Measurements from ENCODE around the gene PRKAA1. TPM values are rescaled to one million over a fixed set of nuclear protein-coding genes. Genes with fewer than 3 reads are reported as not detected.

Gene PRKAA1
- total and polyA plus RNA-seq, 2 of the 13 experiments (the other 11 are each of a cell fraction or from before 2014, with no cell fraction given) = 36.6 to 58.0 TPM

DNA sequence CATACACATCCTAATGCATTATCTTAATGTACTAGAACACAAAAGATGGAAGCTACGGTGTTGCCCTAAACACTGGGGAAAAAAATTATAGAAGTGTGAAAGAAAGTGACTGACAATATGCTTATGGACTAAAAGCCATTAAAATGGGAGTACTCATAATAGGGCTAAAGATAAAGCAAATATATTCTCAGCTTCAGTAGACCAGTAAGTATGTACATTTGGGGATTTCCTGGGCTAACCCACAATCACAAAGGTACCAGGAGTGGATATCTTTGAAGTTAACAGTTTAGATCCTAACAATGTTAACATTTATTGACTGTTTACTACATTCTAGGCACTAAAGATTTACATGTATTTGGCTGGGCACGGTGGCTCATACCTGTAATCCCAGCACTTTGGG lies 81.6 kb downstream of the PRKAA1 start:
- Histone ChIP-seq H3K4me1 (ENCODE audit: insufficient read depth, low read length) (peaks cover 17% of the 10 kb centered on the region), H3K79me2 (ENCODE audit: insufficient read depth, low read length) (no peaks in the 10 kb centered on the region), H3K27me3 (ENCODE audit: control insufficient read depth in 1 of 2, insufficient read depth in 2 of 2, low read length in 2 of 2) (no peaks in the 10 kb centered on the region), H3K27ac (ENCODE audit: extremely low read length, insufficient read depth, low read length) (no peak overlapping the region), H3K9me3 (ENCODE audit: low read length) (no peaks in the 10 kb centered on the region), H3K4me3 (replicated peaks in 1 of 3; ENCODE audit: insufficient read depth in 1 of 3, low read depth in 2 of 3, low read length in 3 of 3) (no peak overlapping the region), H2AFZ (ENCODE audit: low read length) (no peak overlapping the region), H4K20me1 (ENCODE audit: insufficient read depth, low read length) (no peaks in the 10 kb centered on the region), H3K4me2 (ENCODE audit: low read depth, low read length) (no peak overlapping the region), H3K9ac (ENCODE audit: insufficient read depth, low read depth, low read length) (no peak overlapping the region), H3K36me3 (replicated peaks in 1 of 2; ENCODE audit: control insufficient read depth in 1 of 2, insufficient read depth in 2 of 2, low read length in 2 of 2) (peaks cover 0 to 5% of the 10 kb centered on the region in 2 experiments; a peak in 2 of 5 replicates)
- TF ChIP-seq HMGXB3 (CRISPR knock-in tag; IDR thresholded peaks at IDR 0.05; ENCODE audit: borderline replicate concordance) (no peak), NFE2L1 (CRISPR knock-in tag; IDR thresholded peaks at IDR 0.05; ENCODE audit: borderline replicate concordance) (no peak), ZNF891 (CRISPR knock-in tag; IDR thresholded peaks at IDR 0.05) (no peak), TBX2 (CRISPR knock-in tag; IDR thresholded peaks at IDR 0.05; ENCODE audit: borderline replicate concordance) (no peak), ZNF781 (CRISPR knock-in tag; IDR thresholded peaks at IDR 0.05; ENCODE audit: borderline replicate concordance, not compliant biosample characterization) (no peak), BCL6 (CRISPR knock-in tag; IDR thresholded peaks at IDR 0.05) (no peak), DBP (CRISPR knock-in tag; IDR thresholded peaks at IDR 0.05; ENCODE audit: not compliant biosample characterization) (no peak), MEIS2 (CRISPR knock-in tag; IDR thresholded peaks at IDR 0.05) (no peak), ZBTB43 (CRISPR knock-in tag; conservative IDR thresholded peaks at IDR 0.05) (no peak), ARID2 (CRISPR knock-in tag; IDR thresholded peaks at IDR 0.05; ENCODE audit: borderline replicate concordance) (no peak), CBX1 (IDR thresholded peaks at IDR 0.05; ENCODE audit: low read depth) (no peak), FIP1L1 (IDR thresholded peaks at IDR 0.05; ENCODE audit: borderline replicate concordance, insufficient read depth, low read depth, low read length) (no peak), ZNF430 (CRISPR knock-in tag; IDR thresholded peaks at IDR 0.05) (no peak), ZNF761 (CRISPR knock-in tag; conservative IDR thresholded peaks at IDR 0.05) (no peak), HNRNPUL1 (IDR thresholded peaks at IDR 0.05; ENCODE audit: low read depth, low read length) (no peak), REXO4 (CRISPR knock-in tag; IDR thresholded peaks at IDR 0.05; ENCODE audit: borderline replicate concordance) (no peak)
- TF ChIP-seq, protein P1, sequence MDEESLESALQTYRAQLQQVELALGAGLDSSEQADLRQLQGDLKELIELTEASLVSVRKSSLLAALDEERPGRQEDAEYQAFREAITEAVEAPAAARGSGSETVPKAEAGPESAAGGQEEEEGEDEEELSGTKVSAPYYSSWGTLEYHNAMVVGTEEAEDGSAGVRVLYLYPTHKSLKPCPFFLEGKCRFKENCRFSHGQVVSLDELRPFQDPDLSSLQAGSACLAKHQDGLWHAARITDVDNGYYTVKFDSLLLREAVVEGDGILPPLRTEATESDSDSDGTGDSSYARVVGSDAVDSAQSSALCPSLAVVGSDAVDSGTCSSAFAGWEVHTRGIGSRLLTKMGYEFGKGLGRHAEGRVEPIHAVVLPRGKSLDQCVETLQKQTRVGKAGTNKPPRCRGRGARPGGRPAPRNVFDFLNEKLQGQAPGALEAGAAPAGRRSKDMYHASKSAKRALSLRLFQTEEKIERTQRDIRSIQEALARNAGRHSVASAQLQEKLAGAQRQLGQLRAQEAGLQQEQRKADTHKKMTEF (CRISPR knock-in tag; IDR thresholded peaks at IDR 0.05) = no peak
- 94% methylated on average over 2 of the region's 2 CpGs for WGBS (ENCODE audit: low lambda C conversion rate)
- no peak for ATAC-seq
- CTCF ChIA-PET (ENCODE audit: low intra/inter-chr PET ratio, low total read pairs) = no interaction called here
- intact Hi-C loops (cut with micrococcal nuclease; ENCODE audit: unreplicated experiment) = no loop called here
- FAIRE-seq = no peak
- no TSS peak for BruUV-seq (replicated peaks)
- in situ Hi-C loops (cut with HindIII; ENCODE audit: extremely low pct_ligation_motif_present, low pct_unique_long_range_greater_than_20kb) = no loop called here
- POLR2A ChIA-PET = no interaction called here
- DNase-seq (ENCODE audit: low spot score) = no peak

Measured in HepG2 (cell line).